Endodermal cell (in vitro differentiated cells): ENCODE data around the gene MRPS15. TPM values are rescaled to one million over a fixed set of nuclear protein-coding genes. Genes with fewer than 3 reads are reported as not detected.

Source experiments
- DNase-seq: peaks from one replicate; pipeline ENCODE4 v3.0.0-alpha.2; 2017
- H3K27ac ChIP-seq: 2 replicates; pipeline ENCODE4 v1.5.1; 2013; ENCODE audit warnings: mild to moderate bottlenecking, low read depth, low read length, moderate library complexity
- H3K27me3 ChIP-seq: 2 replicates; pipeline ENCODE4 v1.6.1; 2013; ENCODE audit warnings: mild to moderate bottlenecking, low read length, moderate library complexity; ENCODE audit not compliant: insufficient read depth, control insufficient read depth, poor library complexity, severe bottlenecking
- H3K36me3 ChIP-seq: 2 replicates; pipeline ENCODE4 v1.7.0; 2013; ENCODE audit warnings: mild to moderate bottlenecking, low read length, moderate library complexity; ENCODE audit not compliant: control insufficient read depth, insufficient read depth
- H3K4me1 ChIP-seq: one replicate; pipeline ENCODE4 v1.7.0; 2013; ENCODE audit warnings: low read length; ENCODE audit not compliant: control insufficient read depth, insufficient read depth
- H3K4me3 ChIP-seq: 2 replicates; pipeline ENCODE4 v1.5.1; 2013; ENCODE audit warnings: mild to moderate bottlenecking, low read length, moderate library complexity
- H3K9ac ChIP-seq: 2 replicates; pipeline ENCODE4 v1.6.1; 2013; ENCODE audit warnings: mild to moderate bottlenecking, low read length, moderate library complexity; ENCODE audit not compliant: poor library complexity, severe bottlenecking; ENCODE audit errors: extremely low read depth
- H3K9me3 ChIP-seq: 2 replicates; pipeline ENCODE4 v1.6.1; 2013; ENCODE audit warnings: mild to moderate bottlenecking, low read length, moderate library complexity; ENCODE audit not compliant: control insufficient read depth
- H3K27ac Mint-ChIP-seq: 2 replicates; pipeline ENCODE4 v1.8.0; 2020; ENCODE audit warnings: mixed read lengths
- H3K27me3 Mint-ChIP-seq: 2 replicates; pipeline ENCODE4 v1.8.0; 2021; ENCODE audit warnings: mild to moderate bottlenecking, mixed read lengths; ENCODE audit not compliant: insufficient read depth
- H3K36me3 Mint-ChIP-seq: 2 replicates; pipeline ENCODE4 v1.8.0; 2020; ENCODE audit warnings: low read depth, mixed read lengths
- H3K4me1 Mint-ChIP-seq: 2 replicates; pipeline ENCODE4 v1.8.0; 2020; ENCODE audit warnings: mixed read lengths
- H3K4me3 Mint-ChIP-seq: 2 replicates; pipeline ENCODE4 v1.8.0; 2020; ENCODE audit warnings: mild to moderate bottlenecking, moderate library complexity, mixed read lengths
- H3K9me3 Mint-ChIP-seq: 2 replicates; pipeline ENCODE4 v1.8.0; 2020; ENCODE audit warnings: mild to moderate bottlenecking, mixed read lengths
- CTCF ChIP-seq: fragments of 200-600 bp; sonication (generic); conservative IDR thresholded peaks from 2 replicates; pipeline ENCODE4 v1.5.0; 2021; ENCODE audit warnings: antibody characterized with exemption, mild to moderate bottlenecking
- whole genome bisulfite sequencing, 2 experiments: methylation state at CpG; one replicate each; pipeline versions ENCODE4 v1.1.5 to v1.1.7; 2013; ENCODE audit warnings: missing lambda C conversion rate in 2 of 2, mixed read lengths in 1 of 2; ENCODE audit not compliant: insufficient coverage in 1 of 2, insufficient read length in 1 of 2; 5-methylcytosine and 5-hydroxymethylcytosine counted together
- total RNA-seq, 2 donors: library from RNA; stranded (reverse); fragmentation: NEBNext Ultra II Directional in 1 of 2; extraction: Animal tissue kit (Norgen Biotek cat#: 25700) in 1 of 2; gene quantifications; 2 replicates in 1 of 2; 3 replicates in 1 of 2; pipeline ENCODE4 v1.2.1, GENCODE V29; 2021

MRPS15 gene
- total RNA-seq, 2 donors from 2014 or later = 107 to 111 TPM

- Histone ChIP-seq H3K4me1 (no peaks in the 10 kb centered on the region), H3K27me3 (no peaks in the 10 kb centered on the region), H3K9ac (no peak overlapping the region), H3K27ac (no peak overlapping the region), H3K36me3 (no peaks in the 10 kb centered on the region), H3K4me3 (no peak overlapping the region), H3K9me3 (no peaks in the 10 kb centered on the region)
- 83% methylated on average over 1 of the region's 1 CpG; no CpG with 5 or more reads in 1 of the 2 experiments for WGBS, 2 experiments
- DNase-seq = no peak
- TF ChIP-seq CTCF = no peak
- H3K9me3 Mint-ChIP-seq = no peaks in the 10 kb centered on the region
- peaks cover 16% of the 10 kb centered on the region for H3K36me3 Mint-ChIP-seq
- no peaks in the 10 kb centered on the region for H3K27me3 Mint-ChIP-seq
- no peak overlapping the region for H3K4me3 Mint-ChIP-seq
- no peaks in the 10 kb centered on the region for H3K4me1 Mint-ChIP-seq
- no peak overlapping the region for H3K27ac Mint-ChIP-seq
Measured at GRCh38 chr1:36406440-36406839, 57.7 kb downstream of the MRPS15 start.

Other genes starting within 250 kb of the MRPS15 start
- 100 to 1,000 TPM; 145 to 165 TPM for gene THRAP3, start 239.9 kb downstream of the MRPS15 start, total RNA-seq
- gene SH3D21, start 158.0 kb downstream of the MRPS15 start, total RNA-seq = 10 to 100 TPM; 14.7 to 15.5 TPM
- 10 to 100 TPM; 14.1 to 16.3 TPM for gene EVA1B, start 140.7 kb downstream of the MRPS15 start, total RNA-seq
- gene STK40, start 78.5 kb downstream of the MRPS15 start, total RNA-seq = 10 to 100 TPM; 19.4 to 32.4 TPM
- 10 to 100 TPM; 37.5 to 45.6 TPM for gene LSM10, start 66.5 kb downstream of the MRPS15 start, total RNA-seq
- 10 to 100 TPM in 1 of 2 donors, 1 to 10 TPM in 1; 9.6 to 10.5 TPM for gene OSCP1, start 13.9 kb downstream of the MRPS15 start, total RNA-seq
- 1 to 10 TPM; 1.5 TPM for gene CSF3R, start 18.5 kb upstream of the MRPS15 start, total RNA-seq